Measurements from ENCODE around the gene GLRA1. TPM values are rescaled to one million over a fixed set of nuclear protein-coding genes. Genes with fewer than 3 reads are reported as not detected.

GLRA1 gene
- total RNA-seq (2014; rRNA removed; shearing (Covaris generic)) (not detected in 2 replicates), polyA plus RNA-seq (2016; fragmentation: Nextera tagmentation; extraction: Ambion mirVana) (not detected in 2 replicates)

GRCh38 chr5:151924564-151925301 is at the start of gene GLRA1:
GLRA1 (minus strand) TSS chr5:151924851; CDS start chr5:151924549, 302 bp downstream.
- 7 to 8% methylated on average over 44 of the region's 44 CpGs for WGBS, 2 experiments (ENCODE audit: low coverage in 1 of 2, low lambda C conversion rate in 2 of 2, missing lambda C conversion rate in 2 of 2)
- Histone ChIP-seq H3K79me2 (ENCODE audit: insufficient read depth) (no peaks in the 10 kb centered on the region), H3K27me3 (replicated peaks; ENCODE audit: insufficient read depth) (no peaks in the 10 kb centered on the region; the same call in 1 of the 2 replicates), H4K20me1 (ENCODE audit: insufficient read depth) (no peaks in the 10 kb centered on the region), H3K27ac (no peak within 1 kb of the TSS), H3K4me1 (ENCODE audit: insufficient read depth) (no peaks in the 10 kb centered on the region), H3K9me2 (ENCODE audit: insufficient read depth) (no peaks in the 10 kb centered on the region), H3F3A (ENCODE audit: insufficient read depth) (no peaks in the 10 kb centered on the region), H3K9ac (no peak within 1 kb of the TSS), H3K4me3 (no peak within 1 kb of the TSS), H3K36me3 (ENCODE audit: low read depth) (no peaks in the 10 kb centered on the region), H3K4me2 (ENCODE audit: unreplicated experiment) (no peak within 1 kb of the TSS), H2AFZ (no peak within 1 kb of the TSS), H3K9me3 (ENCODE audit: low read depth) (no peaks in the 10 kb centered on the region)
- peak; percentile 70 for DNase-seq
- TF ChIP-seq EZH2 (IDR thresholded peaks at IDR 0.05; ENCODE audit: insufficient read depth, poor library complexity, severe bottlenecking): no peak
- TF ChIP-seq EZH2phosphoT487 (IDR thresholded peaks at IDR 0.05; ENCODE audit: insufficient read depth, low read depth): no peak
- in situ Hi-C loops (cut with MboI): no loop called here

GRCh38 chr5:151970885-151971284 is 46.2 kb upstream of the GLRA1 start:
- in situ Hi-C loops (cut with MboI): no loop called here
- H3K27me3 ChIP-seq (replicated peaks; ENCODE audit: insufficient read depth): no peaks in the 10 kb centered on the region
- no peaks in the 10 kb centered on the region for H4K20me1 ChIP-seq (ENCODE audit: insufficient read depth)
- TF ChIP-seq EZH2 (IDR thresholded peaks at IDR 0.05; ENCODE audit: insufficient read depth, poor library complexity, severe bottlenecking) (no peak), EZH2phosphoT487 (IDR thresholded peaks at IDR 0.05; ENCODE audit: insufficient read depth, low read depth) (no peak)
- H3K4me3 ChIP-seq: no peak overlapping the region
- H3K4me1 ChIP-seq (ENCODE audit: insufficient read depth): no peaks in the 10 kb centered on the region
- H3K9ac ChIP-seq: no peak overlapping the region
- H3K27ac ChIP-seq: no peak overlapping the region
- H3K79me2 ChIP-seq (ENCODE audit: insufficient read depth): no peaks in the 10 kb centered on the region
- no peaks in the 10 kb centered on the region for H3K9me3 ChIP-seq (ENCODE audit: low read depth)
- H3K9me2 ChIP-seq (ENCODE audit: insufficient read depth): no peaks in the 10 kb centered on the region
- no peak overlapping the region for H2AFZ ChIP-seq
- H3F3A ChIP-seq (ENCODE audit: insufficient read depth): no peaks in the 10 kb centered on the region
- H3K4me2 ChIP-seq (ENCODE audit: unreplicated experiment): no peak overlapping the region
- no peaks in the 10 kb centered on the region for H3K36me3 ChIP-seq (ENCODE audit: low read depth)
- DNase-seq: no peak

- 21 to 24% methylated on average over 6 of the region's 6 CpGs for WGBS, 2 experiments (ENCODE audit: low coverage in 1 of 2, low lambda C conversion rate in 2 of 2, missing lambda C conversion rate in 2 of 2)
- Histone ChIP-seq H3K9me3 (ENCODE audit: low read depth) (no peaks in the 10 kb centered on the region), H3K27ac (no peak overlapping the region), H3K9ac (no peak overlapping the region), H3K9me2 (ENCODE audit: insufficient read depth) (no peaks in the 10 kb centered on the region), H3K4me2 (ENCODE audit: unreplicated experiment) (no peak overlapping the region), H3K4me1 (ENCODE audit: insufficient read depth) (no peaks in the 10 kb centered on the region), H3K36me3 (ENCODE audit: low read depth) (no peaks in the 10 kb centered on the region), H4K20me1 (ENCODE audit: insufficient read depth) (no peaks in the 10 kb centered on the region), H3K79me2 (ENCODE audit: insufficient read depth) (no peaks in the 10 kb centered on the region), H2AFZ (no peak overlapping the region), H3K27me3 (replicated peaks; ENCODE audit: insufficient read depth) (no peaks in the 10 kb centered on the region), H3K4me3 (no peak overlapping the region), H3F3A (ENCODE audit: insufficient read depth) (no peaks in the 10 kb centered on the region)
- DNase-seq: no peak
- in situ Hi-C loops (cut with MboI): no loop called here
- TF ChIP-seq EZH2 (IDR thresholded peaks at IDR 0.05; ENCODE audit: insufficient read depth, poor library complexity, severe bottlenecking): no peak
- TF ChIP-seq EZH2phosphoT487 (IDR thresholded peaks at IDR 0.05; ENCODE audit: insufficient read depth, low read depth): no peak
Observed at GRCh38 chr5:151967865-151968264, 43.2 kb upstream of the GLRA1 start.

DNA sequence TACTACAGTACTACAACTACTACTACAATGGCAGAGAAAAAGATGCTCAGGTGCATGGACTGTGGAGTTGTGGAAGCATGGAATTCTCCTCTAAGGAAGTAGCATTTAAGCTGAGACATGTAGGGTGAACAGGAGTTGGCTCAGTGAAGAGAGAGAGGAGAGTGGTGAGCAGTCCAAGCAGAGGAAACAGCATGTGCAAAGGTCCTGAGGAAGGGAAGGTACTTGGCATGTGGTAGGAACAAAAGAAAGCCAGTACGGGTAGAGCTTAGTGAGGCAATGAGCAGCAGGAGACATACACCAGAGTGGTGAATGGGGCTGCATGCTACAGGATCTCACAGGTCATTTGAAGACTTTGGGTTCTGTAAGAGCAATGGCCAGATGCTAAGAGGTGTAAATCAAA is 41.4 kb upstream of the GLRA1 start:
- Histone ChIP-seq H3K36me3 (ENCODE audit: low read depth) (no peaks in the 10 kb centered on the region), H3K9me3 (ENCODE audit: low read depth) (no peaks in the 10 kb centered on the region), H3K4me2 (ENCODE audit: unreplicated experiment) (no peak overlapping the region), H3K4me1 (ENCODE audit: insufficient read depth) (no peaks in the 10 kb centered on the region), H3K27me3 (replicated peaks; ENCODE audit: insufficient read depth) (no peaks in the 10 kb centered on the region), H3K9ac (no peak overlapping the region), H2AFZ (no peak overlapping the region), H3K79me2 (ENCODE audit: insufficient read depth) (no peaks in the 10 kb centered on the region), H3K9me2 (ENCODE audit: insufficient read depth) (no peaks in the 10 kb centered on the region), H3K27ac (no peak overlapping the region), H4K20me1 (ENCODE audit: insufficient read depth) (no peaks in the 10 kb centered on the region), H3K4me3 (no peak overlapping the region), H3F3A (ENCODE audit: insufficient read depth) (no peaks in the 10 kb centered on the region)
- no peak for TF ChIP-seq EZH2 (IDR thresholded peaks at IDR 0.05; ENCODE audit: insufficient read depth, poor library complexity, severe bottlenecking)
- in situ Hi-C loops (cut with MboI): no loop called here
- no peak for DNase-seq
- WGBS, 2 experiments (ENCODE audit: low coverage in 1 of 2, low lambda C conversion rate in 2 of 2, missing lambda C conversion rate in 2 of 2): 23 to 31% methylated on average over 1 of the region's 1 CpG

Measured in GM23248 (cell line).